GM18520 (cell line): ENCODE measurements around the gene GOSR1.
"Not testable (repeated sequence)": the region's sequence is repeated elsewhere in the genome, so short reads cannot be mapped to it uniquely, and the experiment has no call there.

Source experiments
- ATAC-seq: cut with Tn5 transposase; IDR thresholded peaks from one replicate; pipeline ENCODE4 v1.9.1; 2021; ENCODE audit not compliant: unreplicated experiment

The GOSR1 gene

GRCh38 chr17:30477083-30477773, at the start of gene GOSR1:
GOSR1 (plus strand) TSS chr17:30477408; CDS start chr17:30477434, 26 bp downstream.
- peak; percentile 91 for ATAC-seq

GRCh38 chr17:30427611-30428010, 49.6 kb upstream of the GOSR1 start:
- no peak for ATAC-seq

- ATAC-seq = no peak
These were observed 48.1 kb upstream of the GOSR1 start for GRCh38 chr17:30429155-30429554.

GRCh38 chr17:30433514-30433913, 43.7 kb upstream of the GOSR1 start:
- no peak for ATAC-seq

- ATAC-seq = no peak
These were observed 40.5 kb upstream of the GOSR1 start for GRCh38 chr17:30436729-30437128.

GRCh38 chr17:30443721-30444120, 33.5 kb upstream of the GOSR1 start:
- ATAC-seq = no peak

- ATAC-seq = not testable (repeated sequence)
These were observed 30.6 kb upstream of the GOSR1 start for GRCh38 chr17:30446640-30447039.

GRCh38 chr17:30449480-30449879, 27.7 kb upstream of the GOSR1 start:
- no peak for ATAC-seq

GRCh38 chr17:30450125-30451027, 26.8 kb upstream of the GOSR1 start:
- no peak for ATAC-seq

- no peak for ATAC-seq
These were observed 22.6 kb upstream of the GOSR1 start for GRCh38 chr17:30454635-30455034.

- no peak for ATAC-seq
These were observed 18.8 kb upstream of the GOSR1 start for GRCh38 chr17:30458371-30458770.

- ATAC-seq = not testable (repeated sequence)
These were observed 18.3 kb upstream of the GOSR1 start for GRCh38 chr17:30458797-30459413.

- ATAC-seq = no peak
These were observed 8.7 kb upstream of the GOSR1 start for GRCh38 chr17:30468465-30468864.

GRCh38 chr17:30472238-30472890, 4.8 kb upstream of the GOSR1 start:
- ATAC-seq = no peak

- no peak for ATAC-seq
These were observed 2.0 kb upstream of the GOSR1 start for GRCh38 chr17:30475206-30475605.

GRCh38 chr17:30476726-30477082, 504 bp upstream of the GOSR1 start:
- ATAC-seq = no peak

- ATAC-seq = no peak
These were observed 537 bp downstream of the GOSR1 start for GRCh38 chr17:30477774-30478115.

GRCh38 chr17:30482555-30482954, 5.3 kb downstream of the GOSR1 start:
- ATAC-seq = no peak

- ATAC-seq = no peak
These were observed 6.0 kb downstream of the GOSR1 start for GRCh38 chr17:30483159-30483558.

GRCh38 chr17:30493780-30494179, 16.6 kb downstream of the GOSR1 start:
- ATAC-seq = no peak

- no peak for ATAC-seq
These were observed 18.4 kb downstream of the GOSR1 start for GRCh38 chr17:30495586-30495985.
